ENCODE data around the gene SDHAF2.

- TF ChIP-seq, protein P1, sequence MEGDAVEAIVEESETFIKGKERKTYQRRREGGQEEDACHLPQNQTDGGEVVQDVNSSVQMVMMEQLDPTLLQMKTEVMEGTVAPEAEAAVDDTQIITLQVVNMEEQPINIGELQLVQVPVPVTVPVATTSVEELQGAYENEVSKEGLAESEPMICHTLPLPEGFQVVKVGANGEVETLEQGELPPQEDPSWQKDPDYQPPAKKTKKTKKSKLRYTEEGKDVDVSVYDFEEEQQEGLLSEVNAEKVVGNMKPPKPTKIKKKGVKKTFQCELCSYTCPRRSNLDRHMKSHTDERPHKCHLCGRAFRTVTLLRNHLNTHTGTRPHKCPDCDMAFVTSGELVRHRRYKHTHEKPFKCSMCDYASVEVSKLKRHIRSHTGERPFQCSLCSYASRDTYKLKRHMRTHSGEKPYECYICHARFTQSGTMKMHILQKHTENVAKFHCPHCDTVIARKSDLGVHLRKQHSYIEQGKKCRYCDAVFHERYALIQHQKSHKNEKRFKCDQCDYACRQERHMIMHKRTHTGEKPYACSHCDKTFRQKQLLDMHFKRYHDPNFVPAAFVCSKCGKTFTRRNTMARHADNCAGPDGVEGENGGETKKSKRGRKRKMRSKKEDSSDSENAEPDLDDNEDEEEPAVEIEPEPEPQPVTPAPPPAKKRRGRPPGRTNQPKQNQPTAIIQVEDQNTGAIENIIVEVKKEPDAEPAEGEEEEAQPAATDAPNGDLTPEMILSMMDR (conservative IDR thresholded peaks at IDR 0.05; ENCODE audit: low read depth, low read length): no peak
- TF ChIP-seq EZH2phosphoT487 (IDR thresholded peaks at IDR 0.05; ENCODE audit: borderline replicate concordance, low read length) (no peak), EZH2 (IDR thresholded peaks at IDR 0.05; ENCODE audit: low read length, unreplicated experiment) (no peak)
These were observed 28.4 kb upstream of the SDHAF2 start for GRCh38 chr11:61401573-61401972.

Measured in PC-3 (cell line).